Measurements from ENCODE around the gene BYSL.

BYSL gene

GRCh38 chr6:41972826-41973225, 51.5 kb downstream of the BYSL start:
- no peak overlapping the region for H3K4me3 ChIP-seq (ENCODE audit: low read length)
- no peaks in the 10 kb centered on the region for H3K36me3 ChIP-seq (ENCODE audit: control insufficient read depth, insufficient read depth, low read length)
- H3K4me1 ChIP-seq (ENCODE audit: control insufficient read depth, insufficient read depth, low read length), result no peaks in the 10 kb centered on the region
- H3K9ac ChIP-seq (ENCODE audit: low read length), result no peak overlapping the region
- H3K27me3 ChIP-seq (ENCODE audit: control insufficient read depth, insufficient read depth, low read length), result no peaks in the 10 kb centered on the region
- no peaks in the 10 kb centered on the region for H3K9me3 ChIP-seq (ENCODE audit: control insufficient read depth, low read length)

- no peaks in the 10 kb centered on the region for H3K9me3 ChIP-seq (ENCODE audit: control insufficient read depth, low read length)
- H3K9ac ChIP-seq (ENCODE audit: low read length), result no peak overlapping the region
- no peak overlapping the region for H3K4me3 ChIP-seq (ENCODE audit: low read length)
- H3K36me3 ChIP-seq (ENCODE audit: control insufficient read depth, insufficient read depth, low read length), result no peaks in the 10 kb centered on the region
- H3K4me1 ChIP-seq (ENCODE audit: control insufficient read depth, insufficient read depth, low read length), result no peaks in the 10 kb centered on the region
- no peaks in the 10 kb centered on the region for H3K27me3 ChIP-seq (ENCODE audit: control insufficient read depth, insufficient read depth, low read length)
Observed at GRCh38 chr6:41974281-41974825, 53.1 kb downstream of the BYSL start.

- H3K4me3 ChIP-seq (ENCODE audit: low read length), result no peak overlapping the region
- H3K9me3 ChIP-seq (ENCODE audit: control insufficient read depth, low read length), result no peaks in the 10 kb centered on the region
- peaks cover 4% of the 10 kb centered on the region for H3K4me1 ChIP-seq (ENCODE audit: control insufficient read depth, insufficient read depth, low read length)
- H3K9ac ChIP-seq (ENCODE audit: low read length), result no peak overlapping the region
- H3K36me3 ChIP-seq (ENCODE audit: control insufficient read depth, insufficient read depth, low read length), result no peaks in the 10 kb centered on the region
- no peaks in the 10 kb centered on the region for H3K27me3 ChIP-seq (ENCODE audit: control insufficient read depth, insufficient read depth, low read length)
Observed at GRCh38 chr6:41975276-41975675, 54.0 kb downstream of the BYSL start.

- H3K9me3 ChIP-seq (ENCODE audit: control insufficient read depth, low read length), result no peaks in the 10 kb centered on the region
- H3K4me1 ChIP-seq (ENCODE audit: control insufficient read depth, insufficient read depth, low read length), result peaks cover 4% of the 10 kb centered on the region
- H3K36me3 ChIP-seq (ENCODE audit: control insufficient read depth, insufficient read depth, low read length), result no peaks in the 10 kb centered on the region
- H3K4me3 ChIP-seq (ENCODE audit: low read length), result no peak overlapping the region
- H3K27me3 ChIP-seq (ENCODE audit: control insufficient read depth, insufficient read depth, low read length), result no peaks in the 10 kb centered on the region
- no peak overlapping the region for H3K9ac ChIP-seq (ENCODE audit: low read length)
Observed at GRCh38 chr6:41976794-41977484, 55.6 kb downstream of the BYSL start.
